HG03159 (cell line): ENCODE results near the gene CERCAM.

Experiments
- ATAC-seq: cut with Tn5 transposase; IDR thresholded peaks from one replicate; pipeline ENCODE4 v1.9.1; 2021; ENCODE audit warnings: mild to moderate bottlenecking, moderate library complexity; ENCODE audit not compliant: unreplicated experiment

The CERCAM gene

DNA sequence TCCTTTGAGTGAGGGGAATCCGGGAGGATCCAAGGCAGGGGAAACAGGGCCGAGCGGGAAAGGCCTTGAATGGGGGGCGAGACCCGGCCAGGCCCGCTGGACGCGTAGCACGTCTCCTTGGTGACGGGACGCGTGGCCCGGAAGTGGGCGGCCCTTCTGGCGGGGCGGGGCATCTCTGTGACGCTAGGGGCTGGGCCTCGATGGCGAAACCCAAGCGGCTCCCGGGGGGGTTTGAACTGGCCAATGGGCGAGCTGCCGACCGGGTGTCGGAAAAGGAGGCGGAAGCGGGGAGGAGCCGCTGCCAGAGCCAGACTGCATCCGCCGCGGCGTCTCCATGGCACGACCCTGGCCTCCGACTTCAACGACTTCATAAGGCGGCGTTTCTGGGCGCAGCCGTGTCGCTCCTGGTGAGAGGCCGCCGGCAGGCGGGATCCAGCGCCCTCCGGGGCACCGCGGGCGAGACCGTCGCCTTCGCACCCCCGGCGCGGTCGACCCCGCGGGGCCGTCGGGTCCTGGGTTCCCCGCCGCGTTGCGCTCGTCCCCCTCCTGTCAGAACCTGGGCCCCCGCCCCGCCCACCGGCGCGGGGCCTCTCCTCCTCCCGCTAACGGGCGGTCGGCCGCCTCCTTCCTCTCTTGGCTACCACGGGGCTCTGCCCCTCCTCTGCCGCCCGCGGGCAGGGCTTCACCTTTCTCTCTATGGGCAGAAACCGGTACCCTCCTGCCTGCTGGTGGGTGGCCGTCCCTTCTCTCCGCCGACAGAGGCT is 35.4 kb downstream of the CERCAM start, which contains the start of gene ODF2:
Gene ODF2 (plus strand): TSS at position 158 of the 764 bp plus-strand sequence. CDS start 86 bp downstream, at position 244.
- peak; percentile 80 for ATAC-seq

DNA sequence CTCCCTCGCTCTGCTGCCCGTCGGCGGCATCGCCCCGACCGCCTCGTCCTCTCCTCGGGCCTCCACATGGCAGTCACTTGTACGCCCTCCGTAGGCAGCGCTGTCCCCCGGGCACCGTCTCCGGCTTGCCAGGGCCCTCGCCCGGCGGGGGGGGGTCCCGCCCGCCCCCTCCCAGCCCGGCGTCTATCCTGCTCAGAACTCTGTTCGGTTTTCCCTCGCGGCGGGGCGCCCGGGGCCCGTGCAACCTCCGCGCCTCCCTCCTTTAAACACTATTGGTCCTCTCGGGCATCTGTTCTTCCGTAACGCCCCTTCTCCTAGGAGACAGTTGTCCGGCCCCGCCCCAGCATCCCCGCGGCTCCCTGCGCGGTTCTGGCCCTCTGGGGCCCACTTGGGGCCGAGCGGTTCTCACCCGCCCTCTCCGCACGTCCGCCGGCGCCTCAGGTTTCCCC is 36.0 kb downstream of the CERCAM start:
- peak; percentile 51 for ATAC-seq

DNA sequence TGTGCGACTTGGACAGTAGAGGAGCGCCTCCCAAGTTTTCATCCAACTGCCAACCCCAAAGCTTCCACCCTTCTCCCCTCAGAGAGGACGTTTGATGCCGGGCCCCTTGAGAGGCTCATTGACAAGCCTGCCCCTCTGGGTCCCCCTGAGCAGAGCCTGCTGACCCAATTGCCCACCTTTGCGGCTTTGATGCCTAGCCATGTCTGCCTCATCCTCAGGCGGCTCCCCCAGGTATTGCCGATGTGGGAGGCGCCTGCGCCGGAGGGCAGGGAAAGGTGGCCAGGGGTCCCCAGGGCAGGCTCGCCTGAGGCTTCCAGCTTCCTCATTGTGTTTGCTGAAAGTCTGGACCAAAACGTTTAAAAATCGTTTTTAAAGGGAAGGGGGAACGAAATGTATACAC is 36.5 kb downstream of the CERCAM start:
- ATAC-seq = no peak

DNA sequence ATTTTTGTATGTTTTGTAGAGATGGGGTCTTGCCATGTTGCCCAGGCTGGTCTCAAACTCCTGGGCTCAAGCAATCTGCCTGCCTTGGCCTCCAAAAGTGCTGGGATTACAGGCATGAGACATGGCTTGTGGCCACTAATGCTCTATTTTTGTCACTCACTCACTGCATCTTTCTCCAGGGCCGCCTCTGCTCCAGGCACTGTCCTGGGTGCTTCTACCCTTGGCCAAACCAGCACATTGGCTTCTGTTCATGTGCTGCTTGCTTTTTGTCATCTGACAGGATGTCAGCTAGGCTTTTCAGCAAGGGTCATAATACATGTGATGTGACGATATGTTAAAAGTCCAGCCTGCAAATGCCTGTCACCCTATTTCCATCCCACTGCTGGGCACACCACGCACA is 38.4 kb downstream of the CERCAM start:
- ATAC-seq = no peak

DNA sequence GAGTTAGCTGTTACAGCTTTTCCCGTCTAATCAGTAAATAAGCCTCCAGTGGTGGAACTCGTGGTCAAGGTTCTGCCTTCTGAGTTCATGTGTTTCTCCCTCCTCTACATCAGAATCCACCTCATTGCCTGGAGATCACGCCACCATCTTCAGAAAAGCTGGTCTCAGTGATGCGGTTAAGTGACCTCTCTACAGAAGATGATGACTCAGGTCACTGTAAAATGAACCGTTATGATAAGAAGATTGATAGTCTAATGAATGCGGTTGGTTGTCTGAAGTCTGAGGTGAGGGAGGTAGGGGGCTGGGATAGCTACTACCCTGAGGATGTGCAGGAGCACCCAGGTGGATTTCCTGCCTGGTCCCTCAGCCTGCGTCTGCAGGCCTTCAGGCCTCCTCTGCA is 48.4 kb downstream of the CERCAM start:
- no peak for ATAC-seq

DNA sequence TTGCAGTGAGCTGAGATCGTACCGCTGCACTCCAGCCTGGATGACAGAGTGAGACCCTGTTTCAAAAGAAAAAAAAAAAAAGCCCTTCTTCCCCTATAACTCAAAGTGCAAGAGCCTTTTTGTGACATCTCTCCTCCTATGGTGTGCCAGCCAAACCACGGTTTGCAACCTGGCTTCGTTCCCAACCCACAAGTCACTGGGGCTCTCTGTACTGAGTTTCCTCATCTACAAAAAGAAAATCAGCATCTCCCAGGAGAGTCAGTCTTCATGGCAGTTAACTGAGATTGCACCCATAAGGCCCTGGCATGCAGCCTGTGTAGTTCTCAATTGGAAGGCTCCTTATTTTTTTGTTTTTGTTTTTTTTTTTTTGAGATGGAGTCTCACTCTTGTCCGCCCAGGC is 49.9 kb downstream of the CERCAM start:
- no peak for ATAC-seq

DNA sequence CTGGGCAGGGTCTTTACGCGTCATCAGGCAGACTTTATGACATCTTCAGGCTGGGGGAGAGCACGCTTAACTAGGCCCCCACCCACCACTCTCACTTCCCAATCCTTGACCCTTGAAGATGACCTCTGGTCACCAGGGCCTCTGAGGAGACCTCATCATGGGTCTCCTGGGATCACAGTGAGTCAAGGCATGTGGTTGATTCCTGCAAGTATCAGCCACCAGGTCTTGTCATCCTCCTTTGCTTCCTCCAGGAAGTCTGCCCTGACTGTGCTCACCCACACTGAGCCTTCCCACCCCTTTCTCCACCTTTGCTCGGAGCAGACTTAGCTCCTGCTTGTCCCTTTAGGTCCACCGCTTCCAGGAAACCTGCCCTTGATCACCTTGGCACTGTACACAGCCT is 52.4 kb downstream of the CERCAM start:
- ATAC-seq = no peak

DNA sequence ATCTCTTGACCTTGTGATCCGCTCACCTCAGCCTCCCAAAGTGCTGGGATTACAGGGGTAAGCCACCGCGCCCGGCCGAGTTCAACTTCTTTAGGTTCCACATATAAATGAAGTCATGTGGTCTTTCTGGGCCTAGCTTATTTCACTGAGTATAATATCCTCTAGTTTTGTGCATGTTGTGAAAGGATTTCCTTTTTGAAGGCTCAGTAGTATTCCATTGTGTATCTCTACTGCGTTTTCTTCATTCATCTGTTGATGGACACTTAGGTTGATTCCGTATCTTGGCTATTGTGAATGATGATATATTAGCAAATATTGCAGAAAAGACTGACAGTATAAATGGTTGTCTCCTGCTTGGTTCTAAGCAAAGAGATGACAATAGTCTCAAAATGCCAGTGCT is 55.2 kb downstream of the CERCAM start:
- ATAC-seq = no peak

DNA sequence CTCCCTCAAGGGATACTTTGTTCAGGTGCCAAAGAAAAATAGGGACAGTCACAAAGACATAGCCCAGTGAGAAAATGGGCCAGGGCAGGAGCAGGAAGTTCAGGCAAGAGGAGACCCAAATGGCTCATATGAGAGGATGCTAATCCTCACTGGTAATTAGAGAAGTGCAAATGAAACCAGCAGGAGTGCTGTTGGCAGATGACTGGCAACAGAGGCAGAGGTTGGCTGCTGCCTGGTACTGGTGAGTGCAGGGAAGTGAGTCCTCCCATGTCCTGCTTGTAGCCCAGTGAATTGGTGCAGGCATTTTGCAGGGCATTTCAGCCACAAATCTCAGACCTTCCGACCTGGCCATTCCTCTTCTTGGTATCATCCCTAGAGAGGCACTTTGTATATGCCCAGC is 58.6 kb downstream of the CERCAM start:
- no peak for ATAC-seq

DNA sequence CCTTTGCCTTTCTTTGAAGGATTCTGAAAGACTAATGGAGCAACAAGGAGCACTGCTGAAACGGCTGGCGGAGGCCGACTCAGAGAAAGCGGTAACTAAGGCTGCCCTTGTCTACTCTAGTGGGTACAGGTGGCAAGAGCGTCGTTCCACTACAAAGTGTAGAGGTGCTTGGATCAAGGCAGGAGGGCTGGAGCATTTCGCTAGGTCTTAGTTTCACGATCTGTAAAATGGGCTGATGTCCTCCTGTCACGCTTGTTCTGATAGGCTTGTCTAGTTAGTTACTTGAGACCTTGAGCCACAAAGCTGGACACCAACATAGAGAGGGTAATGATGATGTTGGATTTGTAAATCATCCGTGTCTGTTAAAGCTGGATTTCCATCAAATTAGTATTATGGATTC is 60.9 kb downstream of the CERCAM start:
- no peak for ATAC-seq

DNA sequence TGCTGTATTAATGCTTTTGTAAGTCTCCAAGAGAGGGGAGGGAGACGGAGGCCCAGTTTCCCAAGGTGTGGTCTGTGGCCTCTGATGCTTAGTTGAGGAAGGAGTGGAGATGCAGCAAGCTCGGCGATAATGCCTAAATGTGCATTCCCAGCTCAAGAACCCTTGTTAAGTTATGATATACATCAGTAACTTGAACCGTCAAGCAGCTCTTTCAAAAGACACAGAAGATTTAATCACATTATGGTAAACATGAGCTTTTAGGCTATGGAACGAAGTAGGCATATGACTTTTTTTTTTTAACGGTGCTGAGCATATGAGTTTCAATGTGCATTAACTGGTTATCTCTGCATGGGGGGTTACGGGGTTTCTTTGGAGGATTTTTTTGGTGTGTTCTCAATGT is 61.5 kb downstream of the CERCAM start:
- no peak for ATAC-seq

DNA sequence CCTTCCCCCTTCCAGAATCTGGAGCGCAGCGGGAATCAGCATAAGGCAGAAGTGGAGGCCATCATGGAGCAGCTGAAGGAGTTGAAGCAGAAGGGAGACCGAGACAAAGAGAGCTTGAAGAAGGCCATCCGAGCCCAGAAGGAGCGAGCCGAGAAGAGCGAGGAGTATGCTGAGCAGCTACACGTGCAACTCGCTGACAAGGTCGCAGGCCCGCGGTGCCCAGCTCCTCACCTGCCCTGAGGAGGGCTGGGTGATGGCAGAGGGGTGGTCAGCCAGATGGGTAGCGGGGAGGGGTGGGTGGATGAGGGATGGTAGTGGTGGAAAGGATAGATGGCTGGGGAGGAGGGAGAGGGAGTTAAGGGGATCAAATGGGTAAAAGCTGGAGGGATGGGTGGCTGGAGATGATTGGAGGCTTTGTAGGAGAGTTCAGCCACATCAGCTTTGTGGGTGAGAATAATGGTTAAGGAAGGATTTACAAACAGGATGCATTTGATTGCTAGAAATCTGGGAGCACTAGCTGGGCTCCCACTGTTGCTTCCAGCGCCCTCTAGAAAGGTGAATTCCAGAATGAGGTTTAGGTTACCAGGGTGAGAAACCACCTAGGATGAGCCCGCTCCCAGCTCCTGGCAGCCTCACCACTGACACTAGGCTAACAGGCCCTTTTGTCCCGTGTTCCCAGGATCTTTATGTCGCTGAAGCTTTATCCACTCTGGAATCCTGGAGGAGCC is 64.2 kb downstream of the CERCAM start:
- no peak for ATAC-seq

DNA sequence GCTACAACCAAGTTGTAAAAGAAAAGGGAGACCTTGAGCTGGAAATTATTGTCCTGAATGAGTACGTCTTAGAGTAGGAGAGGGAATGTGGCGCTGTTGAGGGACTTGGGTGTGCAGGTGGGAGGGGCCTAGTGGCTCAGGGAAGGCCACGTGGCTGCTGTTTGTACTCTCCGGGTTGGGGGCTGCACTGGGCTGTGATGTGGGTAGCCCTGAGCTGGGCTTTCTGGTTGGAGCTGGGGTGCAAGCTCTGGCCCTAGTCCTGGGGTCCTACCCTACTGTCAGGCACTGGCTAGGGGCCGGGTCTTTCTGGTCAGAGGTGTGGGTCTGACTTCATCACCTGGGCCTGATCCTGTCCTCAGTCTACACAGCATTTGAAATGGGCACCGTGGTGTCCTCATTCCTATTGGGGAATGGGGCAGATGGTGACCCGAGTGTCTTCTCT is 64.8 kb downstream of the CERCAM start:
- no peak for ATAC-seq

DNA sequence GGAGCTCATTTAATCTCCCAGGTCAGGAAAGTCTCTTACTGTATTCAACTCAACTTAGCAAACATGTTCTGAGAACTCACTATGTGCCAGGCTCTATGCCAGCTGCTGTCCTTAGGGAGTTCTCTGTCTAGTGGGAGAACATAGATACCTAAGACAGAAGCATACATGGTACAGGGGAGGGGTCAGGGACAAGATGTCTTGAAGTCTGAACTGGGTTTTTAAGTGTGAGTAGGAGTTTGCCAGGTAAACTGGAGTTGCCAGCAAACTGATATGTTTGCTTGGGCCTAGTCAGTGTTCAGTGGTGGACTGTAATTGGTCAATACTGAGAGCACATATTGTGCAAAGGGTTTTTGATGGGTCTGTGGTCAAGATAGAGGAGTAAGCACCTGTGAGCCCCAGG is 65.5 kb downstream of the CERCAM start:
- ATAC-seq = no peak
